ENCODE data around the gene CLDN15. TPM values are rescaled to one million over a fixed set of nuclear protein-coding genes. Genes with fewer than 3 reads are reported as not detected.

Gene CLDN15
- 2.5 and 4.1 TPM in 2 replicates for total RNA-seq

GRCh38 chr7:101237206-101238067, at the start of gene CLDN15:
TSS of gene CLDN15 (minus strand) at chr7:101237802. CDS start at chr7:101237581, 221 bp downstream.

GRCh38 chr7:101244375-101245146, 7.0 kb upstream of the CLDN15 start, which contains the start of gene FIS1:
TSS of gene FIS1 (minus strand) at chr7:101245081. CDS start at chr7:101245004, 77 bp downstream.

GRCh38 chr7:101217388-101218235, 20.0 kb downstream of the CLDN15 start, which contains the start of the genes PLOD3 and ZNHIT1:
TSS of gene PLOD3 (minus strand) at chr7:101217581. CDS start at chr7:101217274, 307 bp downstream.
TSS of gene ZNHIT1 (plus strand) at chr7:101218165. CDS start at chr7:101218196, 31 bp downstream.

GRCh38 chr7:101200862-101201599, 36.6 kb downstream of the CLDN15 start, which contains the start of gene MOGAT3:
TSS of gene MOGAT3 (minus strand) at chr7:101201036. CDS start at chr7:101200854, 182 bp downstream.

Other genes starting within 250 kb of the CLDN15 start
- gene MUC17, start 217.7 kb downstream of the CLDN15 start, total RNA-seq = not detected in 2 replicates
- 23.2 and 36.1 TPM in 2 replicates for gene TRIM56, start 152.3 kb downstream of the CLDN15 start, total RNA-seq
- gene SERPINE1, start 110.7 kb downstream of the CLDN15 start, total RNA-seq = 26.5 and 37.9 TPM in 2 replicates
- 168 and 194 TPM in 2 replicates for gene AP1S1, start 83.3 kb downstream of the CLDN15 start, total RNA-seq
- gene VGF, start 72.2 kb downstream of the CLDN15 start, total RNA-seq = 0.32 TPM in 1 of 2 replicates, not detected in the other
- gene NAT16, start 57.5 kb downstream of the CLDN15 start, total RNA-seq = not detected in 2 replicates
- not detected in 2 replicates for gene MOGAT3, start 36.8 kb downstream of the CLDN15 start, total RNA-seq
- gene PLOD3, start 20.2 kb downstream of the CLDN15 start, total RNA-seq = 75.1 and 96.5 TPM in 2 replicates
- 45.3 and 91.6 TPM in 2 replicates for gene ZNHIT1, start 19.6 kb downstream of the CLDN15 start, total RNA-seq
- 274 and 310 TPM in 2 replicates for gene FIS1, start 7.3 kb upstream of the CLDN15 start, total RNA-seq
- 23.6 and 38.6 TPM in 2 replicates for gene IFT22, start 84.0 kb upstream of the CLDN15 start, total RNA-seq
- gene COL26A1, start 125.1 kb upstream of the CLDN15 start, total RNA-seq = not detected in 2 replicates